ENCODE measurements around the gene DOCK11.

DNA sequence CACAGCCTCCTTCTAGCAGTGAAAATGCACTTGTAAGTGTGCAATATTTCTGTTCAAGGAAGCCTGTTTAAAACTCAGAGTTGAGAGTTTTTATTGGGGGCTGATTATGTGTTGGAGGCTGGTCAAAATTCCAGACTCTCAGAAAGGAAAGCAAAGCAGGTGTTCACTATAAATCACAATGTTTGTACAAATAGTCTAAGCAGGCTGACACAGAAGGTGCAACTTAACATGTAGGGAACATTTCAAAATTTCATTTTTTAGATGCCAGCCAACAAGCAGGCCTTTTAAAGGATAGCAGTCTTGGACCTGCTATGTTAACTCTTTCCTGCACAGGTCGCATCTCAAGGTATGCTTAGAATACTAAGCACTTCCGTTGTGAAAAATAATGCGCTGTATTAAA is 119.5 kb downstream of the DOCK11 start:
- TF ChIP-seq POLR2AphosphoS5 (IDR thresholded peaks at IDR 0.05; ENCODE audit: low read depth, low read length) (no peak), POLR2A (IDR thresholded peaks at IDR 0.05; ENCODE audit: low read depth, low read length) (no peak), TAF1 (IDR thresholded peaks at IDR 0.05; ENCODE audit: borderline replicate concordance, low read depth, low read length) (no peak)
